H1 (cell line): Measurements from ENCODE around the gene CDC42EP3. TPM values are rescaled to one million over a fixed set of nuclear protein-coding genes. Genes with fewer than 3 reads are reported as not detected.

ENCODE experiments used
- CTCF ChIA-PET: fragments of 300-600 bp; sonication (Branson Sonifier 250); formaldehyde crosslinking; loops from one replicate; lab custom pipeline; 2021; ENCODE audit not compliant: partially characterized antibody; lab: Charles Lee
- POLR2A ChIA-PET: fragments of 300-600 bp; sonication (Branson Sonifier 250); formaldehyde crosslinking; loops from one replicate; lab custom pipeline; 2021; ENCODE audit warnings: inconsistent platforms; ENCODE audit not compliant: partially characterized antibody; lab: Charles Lee
- DNase-seq, 2 experiments: peaks; one replicate each; pipeline versions ENCODE4 v3.0.0 to v3.0.0-alpha.2; 2010 to 2022; ENCODE audit warnings: low spot score in 2 of 2, low read depth in 1 of 2, mixed read lengths in 1 of 2
- FAIRE-seq: peaks from 2 replicates; lab custom pipeline; 2011; peaks lifted over from hg19 to GRCh38; lab: Jason Lieb, UNC
- H2AFZ ChIP-seq: 2 replicates; pipeline ENCODE4 v1.8.1; 2012; ENCODE audit warnings: low read length, inconsistent platforms
- H2AK5ac ChIP-seq: 2 replicates; pipeline ENCODE4 v1.6.1; 2013; ENCODE audit warnings: low read depth, low read length
- H2BK120ac ChIP-seq: replicated peaks from 2 replicates; pipeline ENCODE3; 2013; ENCODE audit warnings: low read depth, low read length, inconsistent platforms
- H2BK12ac ChIP-seq: 2 replicates; pipeline ENCODE4 v1.6.1; 2013; ENCODE audit warnings: low read depth, low read length
- H2BK15ac ChIP-seq: 2 replicates; pipeline ENCODE4 v1.6.1; 2013; ENCODE audit warnings: low read length
- H2BK20ac ChIP-seq: 2 replicates; pipeline ENCODE4 v1.6.1; 2013; ENCODE audit warnings: low read length
- H2BK5ac ChIP-seq: 2 replicates; pipeline ENCODE4 v1.6.1; 2013; ENCODE audit warnings: low read depth, low read length
- H3K14ac ChIP-seq: 2 replicates; pipeline ENCODE4 v1.6.1; 2013; ENCODE audit warnings: inconsistent platforms; ENCODE audit not compliant: insufficient read length
- H3K18ac ChIP-seq: 2 replicates; pipeline ENCODE4 v1.6.1; 2013; ENCODE audit warnings: low read length; ENCODE audit errors: extremely low read depth
- H3K23ac ChIP-seq: 2 replicates; pipeline ENCODE4 v1.6.1; 2013; ENCODE audit warnings: inconsistent platforms; ENCODE audit not compliant: insufficient read length
- H3K23me2 ChIP-seq: 2 replicates; pipeline ENCODE4 v1.6.1; 2013; ENCODE audit warnings: low read depth, low read length
- H3K27ac ChIP-seq: 2 replicates; pipeline ENCODE4 v1.6.1; 2011; ENCODE audit warnings: low read depth, low read length, inconsistent platforms
- H3K27me3 ChIP-seq, 4 experiments: replicated peaks in 1 of 4; 1 replicate in 1 of 4; 2 replicates in 3 of 4; pipeline versions ENCODE4 v1.6.1 to v1.8.1; 2011 to 2013; ENCODE audit warnings: low read length in 3 of 4, mild to moderate bottlenecking in 3 of 4, inconsistent platforms in 2 of 4, mixed read lengths in 2 of 4, moderate library complexity in 1 of 4; ENCODE audit not compliant: control insufficient read depth in 3 of 4, insufficient read depth in 3 of 4; ENCODE audit errors: extremely low read depth in 1 of 4
- H3K36me3 ChIP-seq, 4 experiments: 2 replicates each; pipeline versions ENCODE4 v1.6.1 to v1.8.1; 2011 to 2013; ENCODE audit warnings: mild to moderate bottlenecking in 4 of 4, low read length in 3 of 4, moderate library complexity in 2 of 4, control low read depth in 1 of 4, inconsistent platforms in 1 of 4; ENCODE audit not compliant: insufficient read depth in 4 of 4, control insufficient read depth in 2 of 4
- H3K4ac ChIP-seq: replicated peaks from 2 replicates; pipeline ENCODE3; 2013; ENCODE audit warnings: low read length, low read depth, mixed read lengths, inconsistent platforms; ENCODE audit not compliant: insufficient read length
- H3K4me1 ChIP-seq, 4 experiments: replicated peaks in 1 of 4; 1 replicate in 1 of 4; 2 replicates in 3 of 4; pipeline versions ENCODE4 v1.6.1 to v1.8.1; 2011 to 2013; ENCODE audit warnings: low read length in 3 of 4, inconsistent platforms in 2 of 4, mixed read lengths in 1 of 4; ENCODE audit not compliant: insufficient read depth in 4 of 4, control insufficient read depth in 3 of 4
- H3K4me2 ChIP-seq, 2 experiments: 2 replicates each; pipeline versions ENCODE4 v1.6.1 to v1.8.1; 2011 to 2013; ENCODE audit warnings: low read depth in 2 of 2, low read length in 2 of 2, control low read depth in 1 of 2, inconsistent platforms in 1 of 2, mild to moderate bottlenecking in 1 of 2; ENCODE audit not compliant: insufficient read depth in 1 of 2
- H3K4me3 ChIP-seq, 4 experiments: fragments of 200-600, 300-600 bp in 1 of 4; sonication (generic), shearing (Covaris generic), sonication (Bioruptor Twin) in 1 of 4; 2 replicates each; pipeline versions ENCODE4 v1.5.1 to v1.8.1; 2011 to 2016; ENCODE audit warnings: low read length in 4 of 4, low read depth in 3 of 4, control low read depth in 2 of 4, inconsistent platforms in 2 of 4, mild to moderate bottlenecking in 2 of 4, mixed read lengths in 1 of 4, moderate library complexity in 1 of 4; ENCODE audit not compliant: insufficient read depth in 2 of 4; ENCODE audit errors: extremely low read depth in 1 of 4
- H3K56ac ChIP-seq: replicated peaks from 2 replicates; pipeline ENCODE3; 2013; ENCODE audit warnings: low read depth, mild to moderate bottlenecking, mixed read lengths, low read length, inconsistent platforms; ENCODE audit not compliant: insufficient read length
- H3K79me1 ChIP-seq: 2 replicates; pipeline ENCODE4 v1.6.1; 2013; ENCODE audit warnings: low read depth, low read length, control low read depth
- H3K79me2 ChIP-seq, 2 experiments: 2 replicates each; pipeline versions ENCODE4 v1.6.1 to v1.8.1; 2012 to 2013; ENCODE audit warnings: low read length in 2 of 2, mild to moderate bottlenecking in 2 of 2, inconsistent platforms in 1 of 2; ENCODE audit not compliant: insufficient read depth in 2 of 2, control insufficient read depth in 1 of 2
- H3K9ac ChIP-seq, 4 experiments: replicated peaks in 1 of 4; 1 replicate in 1 of 4; 2 replicates in 3 of 4; pipeline versions ENCODE4 v1.6.1 to v1.8.1; 2011 to 2013; ENCODE audit warnings: low read depth in 3 of 4, low read length in 3 of 4, control low read depth in 2 of 4, mild to moderate bottlenecking in 2 of 4, moderate library complexity in 2 of 4, inconsistent platforms in 1 of 4; ENCODE audit errors: extremely low read depth in 1 of 4
- H3K9me3 ChIP-seq, 2 experiments: 2 replicates each; pipeline versions ENCODE4 v1.6.1 to v1.8.1; 2012 to 2013; ENCODE audit warnings: mild to moderate bottlenecking in 2 of 2, moderate library complexity in 2 of 2, control low read depth in 1 of 2, inconsistent platforms in 1 of 2, low read depth in 1 of 2, low read length in 1 of 2, mixed read lengths in 1 of 2; ENCODE audit not compliant: insufficient read depth in 2 of 2
- H4K20me1 ChIP-seq, 2 experiments: replicated peaks in 1 of 2; 2 replicates each; pipeline versions ENCODE3 to v1.8.1; 2011 to 2013; ENCODE audit warnings: inconsistent platforms in 2 of 2, low read length in 2 of 2, mild to moderate bottlenecking in 1 of 2; ENCODE audit not compliant: insufficient read depth in 2 of 2, control insufficient read depth in 1 of 2
- H4K5ac ChIP-seq: 2 replicates; pipeline ENCODE4 v1.6.1; 2013; ENCODE audit warnings: low read length, low read depth, mixed read lengths, inconsistent platforms; ENCODE audit not compliant: insufficient read length
- H4K8ac ChIP-seq: 2 replicates; pipeline ENCODE4 v1.8.0; 2013; ENCODE audit warnings: mild to moderate bottlenecking, moderate library complexity, low read length, inconsistent platforms; ENCODE audit not compliant: insufficient read depth; ENCODE audit errors: extremely low read depth
- H4K91ac ChIP-seq: replicated peaks from 2 replicates; pipeline ENCODE3; 2013; ENCODE audit warnings: low read length, mixed read lengths, inconsistent platforms; ENCODE audit not compliant: insufficient read length
- ASH2L ChIP-seq: fragments of 200-600, 300-600 bp; sonication (generic); IDR thresholded peaks from one replicate; pipeline ENCODE4 v1.7.1; 2017; ENCODE audit warnings: low read length
- ATF3 ChIP-seq: IDR thresholded peaks from 2 replicates; pipeline ENCODE4 v1.6.1; 2011; ENCODE audit warnings: low read depth, mild to moderate bottlenecking, low read length; ENCODE audit not compliant: insufficient read depth
- CHD1 ChIP-seq: IDR thresholded peaks from 2 replicates; pipeline ENCODE4 v1.6.1; 2012; ENCODE audit warnings: low read depth, low read length, improper control_type of control experiment
- EP300 ChIP-seq, 2 experiments: IDR thresholded peaks; 1 replicate in 1 of 2; 2 replicates in 1 of 2; pipeline ENCODE4 v1.6.1; 2011 to 2012; ENCODE audit warnings: low read depth in 2 of 2, low read length in 2 of 2, mild to moderate bottlenecking in 2 of 2, borderline replicate concordance in 1 of 2, inconsistent platforms in 1 of 2, moderate library complexity in 1 of 2
- HDAC2 ChIP-seq, 2 experiments: fragments of 300-600 bp in 1 of 2; sonication (generic) in 1 of 2; IDR thresholded peaks; 2 replicates each; pipeline ENCODE4 v1.6.1; 2011 to 2012; ENCODE audit warnings: low read depth in 2 of 2, low read length in 2 of 2, mild to moderate bottlenecking in 2 of 2, moderate library complexity in 2 of 2, borderline replicate concordance in 1 of 2, inconsistent platforms in 1 of 2
- MAFK ChIP-seq: IDR thresholded peaks from 2 replicates; pipeline ENCODE4 v1.6.1; 2012; ENCODE audit warnings: low read depth, mild to moderate bottlenecking, improper control_type of control experiment, low read length
- POLR2A ChIP-seq, 2 experiments: IDR thresholded peaks; 1 replicate in 1 of 2; 2 replicates in 1 of 2; pipeline ENCODE4 v1.6.1; 2011; ENCODE audit warnings: low read depth in 2 of 2, low read length in 2 of 2, mild to moderate bottlenecking in 2 of 2; ENCODE audit errors: control extremely low read depth in 1 of 2
- SAP30 ChIP-seq: fragments of 300-600 bp; sonication (generic); IDR thresholded peaks from 2 replicates; pipeline ENCODE4 v1.7.1; 2012; ENCODE audit warnings: low read length, moderate library complexity, mild to moderate bottlenecking, inconsistent platforms; ENCODE audit not compliant: insufficient read depth, insufficient replicate concordance
- SIN3A ChIP-seq, 2 experiments: IDR thresholded peaks in 1 of 2; conservative IDR thresholded peaks in 1 of 2; 2 replicates each; pipeline ENCODE4 v1.6.1; 2011 to 2012; ENCODE audit warnings: low read length in 2 of 2, improper control_type of control experiment in 1 of 2, low read depth in 1 of 2, mild to moderate bottlenecking in 1 of 2
- SP4 ChIP-seq: IDR thresholded peaks from 2 replicates; pipeline ENCODE4 v1.6.1; 2012; ENCODE audit warnings: low read length, inconsistent platforms
- TBP ChIP-seq: IDR thresholded peaks from 2 replicates; pipeline ENCODE4 v1.6.1; 2011; ENCODE audit warnings: low read depth, low read length, improper control_type of control experiment
- WGBS, 2 experiments: shearing (Covaris generic) in 1 of 2; methylation state at CpG; one replicate each; pipeline versions ENCODE4 v1.1.6 to v1.1.7; 2013 to 2015; ENCODE audit warnings: low lambda C conversion rate in 2 of 2, mixed read lengths in 2 of 2, inconsistent platforms in 1 of 2, low coverage in 1 of 2, missing lambda C conversion rate in 1 of 2; ENCODE audit not compliant: insufficient replicate concordance in 2 of 2, insufficient coverage in 1 of 2, insufficient read length in 1 of 2; ENCODE audit errors: extremely low coverage in 1 of 2, missing lambda C conversion rate in 1 of 2; 5-methylcytosine and 5-hydroxymethylcytosine counted together
- polyA plus RNA-seq, 7 experiments: library from polyadenylated mRNA; depleted of rRNA in 3 of 7; stranded (reverse) in 5 of 7; unstranded in 2 of 7; fragments of >200 nt in 5 of 7; fragments of 200-250 nt in 2 of 7; gene quantifications; 1 replicate in 5 of 7; 2 replicates in 1 of 7; 4 replicates in 1 of 7; pipeline versions ENCODE4 v1.2.1 to v1.2.3, GENCODE V29; 2011 to 2013; ENCODE audit warnings: missing spikeins in 2 of 7, mixed read lengths in 2 of 7
- total RNA-seq: library from RNA; stranded (reverse); fragmentation: NEBNext Ultra II Directional; extraction: Animal tissue kit (Norgen Biotek cat#: 25700); gene quantifications from 2 replicates; pipeline ENCODE4 v1.2.1, GENCODE V29; 2021

Gene CDC42EP3
- total and polyA plus RNA-seq, 2 of the 8 experiments (the other 6 are each of a cell fraction or from before 2014, with no cell fraction given): 18.4 to 24.7 TPM

GRCh38 chr2:37672870-37673184 lies 1.4 kb upstream of the CDC42EP3 start:
- Histone ChIP-seq H2BK12ac (no peak overlapping the region), H4K8ac (no peak overlapping the region), H2BK20ac (no peak overlapping the region), H3K79me2 (peaks cover 4 to 34% of the 10 kb centered on the region in 2 experiments; a peak in 3 of 4 replicates), H2AK5ac (no peak overlapping the region), H2AFZ (peak overlapping the region; percentile 80; the same call in 1 of the 2 replicates), H4K91ac (no peak overlapping the region), H3K18ac (no peak overlapping the region; the same call in 1 of the 2 replicates), H3K23me2 (peaks cover 10% of the 10 kb centered on the region), H2BK120ac (peak overlapping the region; percentile 21), H3K23ac (no peak overlapping the region), H3K9ac (peak overlapping the region in 2 of 4 experiments; percentile 23 to 72; a peak in 2 of 7 replicates), H4K20me1 (peaks cover 2 to 13% of the 10 kb centered on the region in 2 experiments), H3K4me3 (peak overlapping the region; percentile 77 to 98 (median 82)), H2BK15ac (no peak overlapping the region), H3K9me3 (no peaks in the 10 kb centered on the region), H4K5ac (peak overlapping the region; percentile 38), H2BK5ac (no peak overlapping the region; the same call in 1 of the 2 replicates), H3K27me3 (no peaks in the 10 kb centered on the region), H3K14ac (no peak overlapping the region), H3K4ac (peak overlapping the region; percentile 7), H3K4me2 (peak overlapping the region; percentile 68 to 84), H3K4me1 (peaks cover 2 to 17% (median 11%) of the 10 kb centered on the region in 4 experiments; a peak in 6 of 7 replicates), H3K27ac (peak overlapping the region; percentile 29; the same call in 1 of the 2 replicates), H3K56ac (peak overlapping the region; percentile 42), H3K79me1 (no peaks in the 10 kb centered on the region), H3K36me3 (no peaks in the 10 kb centered on the region)
- ChIA-PET POLR2A (interaction anchor here (0.9 to 2.8 kb wide), 4 partner anchors 16 to 252 kb away, joined by 3 to 16 read pairs (median 6); partner anchors contain the start of gene RMDN2), CTCF (interaction anchor here (0.8 to 1.4 kb wide), 3 partner anchors 16 to 204 kb away, joined by 3 to 4 read pairs (median 3); no protein-coding TSS in a partner anchor)
- WGBS, 2 experiments: 13% methylated on average over 7 of the region's 7 CpGs; no CpG with 5 or more reads in 1 of the 2 experiments
- DNase-seq: no peak
- TF ChIP-seq EP300 (IDR thresholded peaks at IDR 0.05; ENCODE audit: borderline replicate concordance in 1 of 2, low read depth in 2 of 2, low read length in 2 of 2): no peak
- TF ChIP-seq ASH2L: no peak
- TF ChIP-seq SP4: no peak
- no peak for TF ChIP-seq MAFK
- TF ChIP-seq CHD1: no peak
- TF ChIP-seq HDAC2 (IDR thresholded peaks at IDR 0.05; ENCODE audit: borderline replicate concordance in 1 of 2, low read depth in 2 of 2, low read length in 2 of 2): no peak
- TF ChIP-seq SAP30: no peak
- TF ChIP-seq SIN3A (conservative IDR thresholded peaks at IDR 0.05 in 1 of 2, IDR thresholded peaks at IDR 0.05 in 1 of 2; ENCODE audit: low read depth in 1 of 2, low read length in 2 of 2): no peak
- no peak for TF ChIP-seq POLR2A (IDR thresholded peaks at IDR 0.05; ENCODE audit: control extremely low read depth in 1 of 2, low read depth in 2 of 2, low read length in 2 of 2)
- no peak for TF ChIP-seq ATF3
- no peak for TF ChIP-seq TBP
- no peak for FAIRE-seq
